Measurements from ENCODE around the gene ZNF277.

GRCh38 chr7:112257073-112257472 is 50.6 kb downstream of the ZNF277 start:
- no peak for TF ChIP-seq POLR2A (IDR thresholded peaks at IDR 0.05)
- no peak for TF ChIP-seq CTCF (IDR thresholded peaks at IDR 0.05)
- TF ChIP-seq POLR2AphosphoS5 (IDR thresholded peaks at IDR 0.05; ENCODE audit: insufficient read depth in 1 of 2, low read depth in 1 of 2): no peak

All from vagina (tissue), 2 donors.